ENCODE data around the gene FRMD1.

GRCh38 chr6:168099201-168100010 lies 20.4 kb upstream of the FRMD1 start:
- TF ChIP-seq CTCF (conservative IDR thresholded peaks at IDR 0.05) = no peak
- no peak for TF ChIP-seq EZH2 (IDR thresholded peaks at IDR 0.05; ENCODE audit: low read depth)

Data from PC-9 (cell line).